Measurements from ENCODE around the gene OR13C2. TPM values are rescaled to one million over a fixed set of nuclear protein-coding genes. Genes with fewer than 3 reads are reported as not detected.
"Not testable (repeated sequence)": the region's sequence is repeated elsewhere in the genome, so short reads cannot be mapped to it uniquely, and the experiment has no call there.

The OR13C2 gene, protein sequence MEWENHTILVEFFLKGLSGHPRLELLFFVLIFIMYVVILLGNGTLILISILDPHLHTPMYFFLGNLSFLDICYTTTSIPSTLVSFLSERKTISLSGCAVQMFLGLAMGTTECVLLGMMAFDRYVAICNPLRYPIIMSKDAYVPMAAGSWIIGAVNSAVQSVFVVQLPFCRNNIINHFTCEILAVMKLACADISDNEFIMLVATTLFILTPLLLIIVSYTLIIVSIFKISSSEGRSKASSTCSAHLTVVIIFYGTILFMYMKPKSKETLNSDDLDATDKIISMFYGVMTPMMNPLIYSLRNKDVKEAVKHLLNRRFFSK
- not detected for total RNA-seq

DNA sequence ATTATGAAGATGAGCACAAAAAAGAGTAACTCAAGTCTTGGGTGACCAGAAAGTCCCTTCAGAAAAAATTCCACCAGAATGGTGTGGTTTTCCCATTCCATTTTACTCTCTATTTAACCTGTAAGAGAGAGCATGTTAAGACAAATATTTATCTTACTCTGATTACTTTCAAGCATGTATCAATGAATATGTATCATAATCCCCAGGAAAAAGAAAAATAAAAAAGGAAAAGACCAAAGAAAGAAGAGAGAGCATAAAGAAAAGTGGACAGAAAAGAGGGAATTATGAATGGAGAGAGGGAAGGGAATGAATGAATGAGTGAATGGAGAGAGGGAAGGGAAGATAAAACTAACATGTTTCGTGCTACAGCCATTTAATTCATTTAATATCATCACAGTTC, at the start of gene OR13C2:
Gene OR13C2 (minus strand): TSS at position 101 of the 400 bp plus-strand sequence. CDS start 0 bp downstream, at position 101.
- ATAC-seq (ENCODE audit: low read depth); H3K9me3 Mint-ChIP-seq; H3K27ac Mint-ChIP-seq; H3K36me3 Mint-ChIP-seq; POLR2A ChIA-PET; H3K4me1 Mint-ChIP-seq; H3K4me3 Mint-ChIP-seq; H3K27me3 Mint-ChIP-seq; DNase-seq: not testable (repeated sequence)

DNA sequence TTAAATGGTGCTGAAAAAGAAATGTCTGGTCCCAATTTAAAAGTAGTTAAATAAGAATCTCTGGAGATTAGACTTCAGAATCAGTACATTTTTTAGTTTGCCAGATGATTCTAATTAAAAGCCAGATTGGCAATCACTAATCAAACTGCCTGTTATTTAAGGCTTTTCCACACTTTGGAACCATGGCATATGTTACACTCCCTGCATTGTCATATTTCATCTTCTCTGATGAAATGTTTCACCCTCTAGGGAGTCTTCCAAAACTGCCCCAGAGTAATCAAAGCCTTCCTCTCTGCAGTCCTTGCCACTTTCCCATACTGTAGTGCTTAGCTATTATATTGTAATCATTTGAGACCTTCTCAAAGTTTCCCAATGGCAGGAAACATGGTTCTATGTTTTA, 30.0 kb upstream of the OR13C2 start:
- H3K27ac Mint-ChIP-seq = no peak overlapping the region
- no peaks in the 10 kb centered on the region for H3K4me1 Mint-ChIP-seq
- ATAC-seq (ENCODE audit: low read depth) (no peak), DNase-seq (no peak)
- no peaks in the 10 kb centered on the region for H3K36me3 Mint-ChIP-seq
- H3K4me3 Mint-ChIP-seq = no peak overlapping the region
- H3K9me3 Mint-ChIP-seq = peaks cover 9% of the 10 kb centered on the region
- POLR2A ChIA-PET = no interaction called here
- H3K27me3 Mint-ChIP-seq = no peaks in the 10 kb centered on the region

DNA sequence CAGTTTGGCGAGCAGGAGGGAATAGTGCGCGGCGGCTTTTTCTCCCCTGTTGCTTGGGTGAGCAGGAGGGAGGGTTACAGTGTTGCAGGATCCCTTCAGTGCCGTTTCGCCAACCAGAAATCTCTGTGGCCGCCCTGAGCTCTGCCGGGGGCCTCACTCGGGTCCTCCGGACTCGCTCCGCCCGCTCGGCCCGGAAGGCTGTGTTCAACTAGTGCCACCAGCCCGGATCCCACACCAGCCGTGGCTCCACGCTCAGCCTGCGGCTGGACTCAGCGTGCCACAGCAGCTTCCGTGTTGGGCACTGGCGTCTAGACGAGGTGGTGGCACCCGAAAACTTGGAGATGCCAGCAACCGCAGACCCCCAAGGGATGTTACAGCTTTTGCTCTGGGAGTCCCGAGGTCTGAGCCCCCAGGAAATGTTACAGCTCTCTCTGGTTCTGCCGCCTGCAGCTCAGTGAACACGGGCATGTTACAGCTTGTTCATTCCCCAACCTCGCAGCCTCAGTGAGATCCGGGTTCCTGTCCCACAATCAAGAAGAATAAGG, 28.6 kb upstream of the OR13C2 start:
- no peaks in the 10 kb centered on the region for H3K4me1 Mint-ChIP-seq
- H3K4me3 Mint-ChIP-seq = no peak overlapping the region
- H3K27ac Mint-ChIP-seq = no peak overlapping the region
- no peaks in the 10 kb centered on the region for H3K27me3 Mint-ChIP-seq
- POLR2A ChIA-PET = no interaction called here
- H3K36me3 Mint-ChIP-seq = no peaks in the 10 kb centered on the region
- ATAC-seq (ENCODE audit: low read depth) (no peak), DNase-seq (no peak)
- peaks cover 4% of the 10 kb centered on the region for H3K9me3 Mint-ChIP-seq

DNA sequence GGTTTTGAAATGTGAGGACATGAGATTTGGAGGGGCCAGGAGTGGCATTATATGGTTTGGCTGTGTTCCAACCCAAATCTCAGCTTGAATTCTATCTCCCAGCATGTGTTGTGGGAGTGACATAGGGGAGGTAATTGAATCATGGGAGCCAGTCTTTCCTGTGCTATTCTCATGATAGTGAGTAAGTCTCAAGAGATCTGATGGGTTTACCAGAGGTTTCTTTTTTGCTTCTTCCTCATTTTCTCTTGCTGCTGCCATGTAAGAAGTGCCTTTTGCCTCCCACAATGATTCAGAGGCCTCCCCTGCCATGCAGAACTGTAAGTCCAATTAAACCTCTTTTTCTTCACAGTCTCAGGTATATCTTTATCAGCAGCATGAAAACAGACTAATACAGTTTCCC, 20.5 kb upstream of the OR13C2 start:
- H3K9me3 Mint-ChIP-seq; ATAC-seq (ENCODE audit: low read depth); H3K27me3 Mint-ChIP-seq; H3K4me1 Mint-ChIP-seq; H3K27ac Mint-ChIP-seq; H3K36me3 Mint-ChIP-seq; H3K4me3 Mint-ChIP-seq; POLR2A ChIA-PET; DNase-seq: not testable (repeated sequence)

DNA sequence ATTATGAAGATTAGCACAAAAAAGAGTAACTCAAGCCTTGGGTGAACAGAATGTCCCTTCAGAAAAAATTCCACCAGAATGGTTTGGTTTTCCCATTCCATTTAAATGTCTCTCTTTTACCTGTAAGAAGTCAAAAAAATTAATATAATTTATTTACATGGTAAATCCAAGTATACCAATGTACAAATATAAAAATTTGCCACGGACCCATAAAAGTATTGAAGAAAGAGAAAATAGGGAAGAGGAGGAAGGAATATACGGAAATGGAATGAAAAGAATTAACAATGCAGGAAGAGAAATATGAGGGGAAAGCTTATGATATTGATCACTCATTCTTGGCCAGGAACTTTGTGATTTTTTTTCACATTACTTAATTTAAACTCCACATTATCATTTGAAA, 12.7 kb upstream of the OR13C2 start, which contains the start of gene OR13C9:
Gene OR13C9 (minus strand): TSS at position 101 of the 400 bp plus-strand sequence. CDS start 0 bp downstream, at position 101.
- no peak within 1 kb of the TSS for H3K4me3 Mint-ChIP-seq
- no peaks in the 10 kb centered on the region for H3K36me3 Mint-ChIP-seq
- no peak within 1 kb of the TSS for H3K27ac Mint-ChIP-seq
- H3K9me3 Mint-ChIP-seq = no peaks in the 10 kb centered on the region
- no peaks in the 10 kb centered on the region for H3K27me3 Mint-ChIP-seq
- POLR2A ChIA-PET = no interaction called here
- no peaks in the 10 kb centered on the region for H3K4me1 Mint-ChIP-seq
- no peak for DNase-seq
- ATAC-seq (ENCODE audit: low read depth) = no peak

DNA sequence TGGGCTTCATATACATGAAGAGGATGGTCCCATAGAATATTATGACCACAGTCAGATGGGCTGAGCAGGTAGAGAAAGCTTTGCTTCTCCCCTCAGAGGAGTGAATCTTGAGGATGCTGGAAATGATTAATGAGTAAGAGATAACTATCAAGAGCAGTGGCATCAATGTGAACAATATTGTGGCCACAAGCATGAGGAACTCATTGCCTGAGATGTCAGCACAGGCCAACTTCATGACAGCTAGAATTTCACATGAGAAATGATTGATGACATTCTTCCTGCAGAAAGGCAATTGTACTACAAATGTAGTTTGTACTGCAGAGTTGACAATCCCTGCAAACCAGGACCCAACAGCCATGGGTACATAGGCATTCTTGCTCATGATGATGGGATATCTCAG, 12.0 kb upstream of the OR13C2 start:
- no peaks in the 10 kb centered on the region for H3K9me3 Mint-ChIP-seq
- no peaks in the 10 kb centered on the region for H3K4me1 Mint-ChIP-seq
- H3K4me3 Mint-ChIP-seq = no peak overlapping the region
- DNase-seq (no peak), ATAC-seq (ENCODE audit: low read depth) (no peak)
- H3K27me3 Mint-ChIP-seq = no peaks in the 10 kb centered on the region
- H3K27ac Mint-ChIP-seq = no peak overlapping the region
- H3K36me3 Mint-ChIP-seq = no peaks in the 10 kb centered on the region
- POLR2A ChIA-PET = no interaction called here

DNA sequence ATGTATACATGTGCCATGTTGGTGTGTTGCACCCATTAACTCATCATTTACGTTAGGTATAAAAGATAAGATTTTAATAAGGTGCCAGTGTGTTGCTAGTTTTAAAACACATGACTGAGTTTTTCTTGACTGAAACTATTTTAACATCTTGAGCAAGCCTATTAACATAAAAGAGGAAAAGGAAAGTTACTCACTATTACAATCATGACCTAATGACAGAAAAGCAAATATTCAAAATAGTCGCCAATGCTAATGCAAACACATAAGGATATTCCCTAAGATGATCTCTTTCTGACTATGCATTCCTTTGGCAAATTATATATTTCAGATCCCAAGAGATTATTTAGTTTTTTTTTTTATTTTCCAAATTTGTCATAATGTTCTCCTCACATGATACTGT, 5.8 kb upstream of the OR13C2 start:
- POLR2A ChIA-PET = no interaction called here
- Mint-ChIP-seq H3K4me3 (no peak overlapping the region), H3K27me3 (no peaks in the 10 kb centered on the region), H3K9me3 (no peaks in the 10 kb centered on the region), H3K36me3 (no peaks in the 10 kb centered on the region), H3K4me1 (no peaks in the 10 kb centered on the region), H3K27ac (no peak overlapping the region)
- ATAC-seq (ENCODE audit: low read depth) = no peak
- no peak for DNase-seq

DNA sequence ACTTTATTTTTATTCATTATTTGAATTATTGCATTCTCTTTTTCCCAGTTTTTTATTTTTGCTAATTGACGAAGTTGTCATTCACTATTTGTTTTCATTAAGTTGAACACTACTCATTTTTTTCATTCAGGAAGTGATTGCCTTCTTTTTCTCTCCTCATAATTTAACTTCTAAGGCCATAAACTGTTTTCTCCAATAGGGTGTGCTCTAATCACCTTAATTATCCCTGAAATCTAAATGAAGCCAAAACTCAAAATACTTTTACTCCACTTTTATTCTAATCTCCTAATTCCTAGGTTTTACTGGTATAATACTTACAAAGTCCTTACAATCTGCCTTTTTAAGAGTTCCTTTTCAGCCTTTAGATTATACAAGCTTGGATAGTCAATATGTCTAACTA, 2.9 kb upstream of the OR13C2 start:
- Mint-ChIP-seq H3K36me3 (no peaks in the 10 kb centered on the region), H3K27me3 (no peaks in the 10 kb centered on the region), H3K9me3 (no peaks in the 10 kb centered on the region), H3K4me3 (no peak overlapping the region), H3K27ac (no peak overlapping the region), H3K4me1 (no peaks in the 10 kb centered on the region)
- ATAC-seq (ENCODE audit: low read depth) (no peak), DNase-seq (no peak)
- POLR2A ChIA-PET = no interaction called here

DNA sequence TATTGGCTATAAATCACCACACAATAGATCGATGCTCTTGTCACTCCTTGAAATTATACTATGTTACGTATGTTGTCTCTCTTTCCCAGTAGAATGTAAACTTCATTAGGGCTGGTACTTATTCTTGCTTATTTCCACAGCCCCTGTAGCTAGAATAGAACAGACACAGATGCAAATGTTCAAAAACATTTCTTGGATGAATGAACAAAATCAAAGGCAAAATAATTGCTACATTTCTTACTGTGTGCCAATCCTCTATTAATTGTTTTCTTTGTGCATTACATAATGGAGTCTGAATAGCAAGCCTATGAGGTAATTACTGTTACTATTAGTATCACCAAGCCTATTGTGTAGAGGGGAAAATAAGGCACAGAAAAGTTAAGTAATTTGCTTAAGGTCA, 725 bp upstream of the OR13C2 start:
- Mint-ChIP-seq H3K9me3 (no peaks in the 10 kb centered on the region), H3K4me3 (no peak overlapping the region), H3K27ac (no peak overlapping the region), H3K27me3 (no peaks in the 10 kb centered on the region), H3K4me1 (no peaks in the 10 kb centered on the region), H3K36me3 (no peaks in the 10 kb centered on the region)
- POLR2A ChIA-PET = no interaction called here
- ATAC-seq (ENCODE audit: low read depth) = no peak
- DNase-seq = no peak

DNA sequence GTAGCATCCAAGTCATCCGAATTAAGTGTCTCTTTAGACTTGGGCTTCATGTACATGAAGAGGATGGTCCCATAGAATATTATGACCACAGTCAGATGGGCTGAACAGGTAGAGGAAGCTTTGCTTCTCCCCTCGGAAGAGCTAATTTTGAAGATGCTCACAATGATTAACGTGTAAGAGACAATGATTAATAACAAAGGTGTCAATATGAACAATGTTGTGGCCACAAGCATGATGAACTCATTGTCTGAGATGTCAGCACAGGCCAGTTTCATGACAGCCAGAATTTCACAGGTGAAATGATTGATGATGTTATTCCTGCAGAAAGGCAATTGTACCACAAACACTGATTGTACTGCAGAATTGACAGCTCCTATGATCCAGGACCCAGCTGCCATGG, 626 bp downstream of the OR13C2 start:
- no peak for DNase-seq
- Mint-ChIP-seq H3K36me3 (no peaks in the 10 kb centered on the region), H3K27ac (no peak overlapping the region), H3K27me3 (no peaks in the 10 kb centered on the region), H3K4me1 (no peaks in the 10 kb centered on the region), H3K4me3 (no peak overlapping the region), H3K9me3 (no peaks in the 10 kb centered on the region)
- POLR2A ChIA-PET = no interaction called here
- ATAC-seq (ENCODE audit: low read depth) = no peak

DNA sequence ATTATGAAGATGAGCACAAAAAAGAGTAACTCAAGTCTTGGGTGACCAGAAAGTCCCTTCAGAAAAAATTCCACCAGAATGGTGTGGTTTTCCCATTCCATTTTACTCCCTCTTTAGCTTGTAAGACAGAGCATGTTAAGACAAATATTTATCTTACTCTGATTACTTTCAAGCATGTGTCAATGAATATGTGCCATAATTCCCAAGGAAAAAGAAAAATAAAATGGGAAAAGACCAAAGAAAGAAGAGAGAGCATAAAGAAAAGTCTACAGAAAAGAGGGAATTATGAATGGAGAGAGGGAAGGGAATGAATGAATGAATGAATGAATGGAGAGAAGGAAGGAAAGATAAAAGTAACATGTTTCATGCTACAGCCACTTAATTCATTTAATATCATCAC, 6.1 kb downstream of the OR13C2 start, which contains the start of gene OR13C5:
Gene OR13C5 (minus strand): TSS at position 101 of the 400 bp plus-strand sequence. CDS start 0 bp downstream, at position 101.
- ATAC-seq (ENCODE audit: low read depth); H3K4me1 Mint-ChIP-seq: not testable (repeated sequence)

DNA sequence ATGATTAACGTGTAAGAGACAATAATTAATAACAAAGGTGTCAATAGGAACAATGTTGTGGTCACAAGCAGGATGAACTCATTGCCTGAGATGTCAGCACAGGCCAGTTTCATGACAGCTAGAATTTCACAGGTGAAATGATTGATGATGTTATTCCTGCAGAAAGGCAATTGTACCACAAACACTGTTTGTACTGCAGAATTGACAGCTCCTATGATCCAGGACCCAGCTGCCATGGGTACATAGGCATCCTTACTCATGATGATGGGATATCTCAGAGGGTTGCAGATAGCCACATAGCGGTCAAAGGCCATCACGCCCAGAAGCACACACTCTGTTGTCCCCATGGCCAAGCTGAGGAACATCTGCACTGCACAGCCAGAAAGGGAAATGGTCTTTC, 6.7 kb downstream of the OR13C2 start:
- ATAC-seq (ENCODE audit: low read depth); H3K36me3 Mint-ChIP-seq; H3K27ac Mint-ChIP-seq; POLR2A ChIA-PET; H3K4me1 Mint-ChIP-seq; H3K4me3 Mint-ChIP-seq; DNase-seq; H3K9me3 Mint-ChIP-seq; H3K27me3 Mint-ChIP-seq: not testable (repeated sequence)

More for the DNA sequence above, 6.1 kb downstream of the OR13C2 start, which contains the start of gene OR13C5:
- POLR2A ChIA-PET, H3K36me3 Mint-ChIP-seq, DNase-seq, H3K9me3 Mint-ChIP-seq, H3K27me3 Mint-ChIP-seq, H3K27ac Mint-ChIP-seq, H3K4me3 Mint-ChIP-seq: not testable (repeated sequence)

DNA sequence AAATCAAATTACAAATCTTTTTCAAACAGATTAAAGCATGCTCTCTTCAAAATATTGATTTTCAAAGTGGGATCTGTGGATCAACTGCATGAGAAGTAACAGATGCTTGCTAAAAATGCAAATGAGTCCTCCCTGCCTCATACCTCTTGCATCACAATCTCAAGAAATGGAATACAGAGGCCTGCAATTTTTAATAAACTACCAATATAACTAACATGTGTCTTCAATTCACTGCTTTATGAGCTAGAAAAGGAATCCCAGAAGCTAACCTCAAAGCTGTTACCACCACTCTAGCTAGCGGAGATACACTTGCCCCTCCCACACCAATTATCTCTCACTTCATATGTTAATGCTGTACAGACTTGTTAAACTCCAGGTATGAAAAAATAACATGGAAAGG, 15.8 kb downstream of the OR13C2 start:
- Mint-ChIP-seq H3K9me3 (no peaks in the 10 kb centered on the region), H3K36me3 (no peaks in the 10 kb centered on the region), H3K4me3 (no peak overlapping the region), H3K27ac (no peak overlapping the region), H3K27me3 (no peaks in the 10 kb centered on the region), H3K4me1 (no peaks in the 10 kb centered on the region)
- DNase-seq (no peak), ATAC-seq (ENCODE audit: low read depth) (no peak)
- POLR2A ChIA-PET = no interaction called here

DNA sequence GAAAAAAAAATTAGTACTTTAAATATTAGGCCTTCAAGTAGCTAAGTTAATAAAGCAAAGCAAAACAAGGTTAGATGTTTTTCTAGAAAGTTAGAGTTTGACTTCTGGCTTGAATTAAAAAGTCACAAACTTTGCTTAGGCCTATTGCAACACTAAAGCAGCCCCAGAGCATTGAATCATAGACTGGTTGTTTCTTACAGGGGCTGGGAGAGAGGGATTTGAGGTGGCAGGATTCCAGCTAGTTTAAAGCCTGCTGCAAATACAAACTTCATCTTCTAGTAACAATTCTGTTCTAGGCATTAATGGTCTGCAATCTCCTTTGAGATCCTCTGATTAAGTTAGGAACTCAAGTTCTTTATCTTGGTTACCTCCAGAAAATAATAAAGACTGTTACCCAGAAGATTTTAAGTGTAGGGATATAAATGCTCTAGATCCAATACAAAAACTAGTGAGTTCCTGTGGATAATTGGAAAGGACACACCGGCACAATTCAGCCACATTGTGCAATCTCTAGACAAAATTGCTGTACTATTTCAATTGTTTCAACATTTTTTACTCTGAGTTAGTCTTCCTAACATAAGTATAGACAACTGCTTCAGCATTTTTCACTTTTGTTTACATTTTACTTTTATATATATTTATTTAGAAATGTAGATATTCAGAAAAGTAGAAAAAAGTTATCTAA, 18.8 kb downstream of the OR13C2 start:
- H3K27me3 Mint-ChIP-seq = no peaks in the 10 kb centered on the region
- no peaks in the 10 kb centered on the region for H3K4me1 Mint-ChIP-seq
- H3K27ac Mint-ChIP-seq = no peak overlapping the region
- DNase-seq (no peak), ATAC-seq (ENCODE audit: low read depth) (no peak)
- POLR2A ChIA-PET = interaction anchor here (0.8 kb wide), 1 partner anchor 53 kb away, joined by 3 read pairs; no protein-coding TSS in a partner anchor
- H3K36me3 Mint-ChIP-seq = no peaks in the 10 kb centered on the region
- H3K9me3 Mint-ChIP-seq = no peaks in the 10 kb centered on the region
- H3K4me3 Mint-ChIP-seq = no peak overlapping the region
